Tibial artery (tissue), 4 donors: ENCODE results near the gene GPATCH2L.

Experiments
- DNase-seq, 2 donors: peaks; one replicate each; pipeline ENCODE4 v3.0.0-alpha.2; 2019
- H3K27ac ChIP-seq, 2 donors: fragments of 200-600 bp; sonication (generic) in 1 of 2; 1 replicate in 1 of 2; 2 replicates in 1 of 2; pipeline ENCODE4 v1.5.1; 2018 to 2019; ENCODE audit warnings: mild to moderate bottlenecking in 1 of 2
- H3K27me3 ChIP-seq, 2 donors: fragments of 200-600 bp; sonication (generic) in 1 of 2; one replicate each; pipeline versions ENCODE4 v1.5.1 to v1.6.0; 2016 to 2019
- H3K36me3 ChIP-seq, 3 donors: fragments of 200-600 bp; sonication (generic) in 2 of 3; one replicate each; pipeline ENCODE4 v1.5.1; 2016 to 2019; ENCODE audit warnings: mild to moderate bottlenecking in 2 of 3
- H3K4me1 ChIP-seq, 4 donors: fragments of 200-600 bp; sonication (generic) in 2 of 4; 1 replicate in 3 of 4; 2 replicates in 1 of 4; pipeline ENCODE4 v1.5.1; 2016 to 2019
- H3K4me3 ChIP-seq, 2 donors: fragments of 200-600 bp; sonication (generic) in 1 of 2; 1 replicate in 1 of 2; 2 replicates in 1 of 2; pipeline ENCODE4 v1.5.1; 2018 to 2019; ENCODE audit warnings: mild to moderate bottlenecking in 2 of 2
- H3K9me3 ChIP-seq, 3 donors: fragments of 200-600 bp; sonication (generic) in 1 of 3; one replicate each; pipeline ENCODE4 v1.5.1; 2016 to 2019
- CTCF ChIP-seq, 2 experiments: fragments of 200-600 bp in 1 of 2; fragments of 450-650 bp in 1 of 2; IDR thresholded peaks; one replicate each; pipeline ENCODE4 v1.5.1; 2017 to 2019; ENCODE audit warnings: antibody characterized with exemption in 2 of 2, mild to moderate bottlenecking in 1 of 2, moderate library complexity in 1 of 2
- intact Hi-C: fragments of 100-400 bp; cut with DNase I; formaldehyde crosslinking; loops from one replicate; pipeline ENCODE4 v1.15.0; 2023; ENCODE audit warnings: low total_unique reads

Gene GPATCH2L

DNA sequence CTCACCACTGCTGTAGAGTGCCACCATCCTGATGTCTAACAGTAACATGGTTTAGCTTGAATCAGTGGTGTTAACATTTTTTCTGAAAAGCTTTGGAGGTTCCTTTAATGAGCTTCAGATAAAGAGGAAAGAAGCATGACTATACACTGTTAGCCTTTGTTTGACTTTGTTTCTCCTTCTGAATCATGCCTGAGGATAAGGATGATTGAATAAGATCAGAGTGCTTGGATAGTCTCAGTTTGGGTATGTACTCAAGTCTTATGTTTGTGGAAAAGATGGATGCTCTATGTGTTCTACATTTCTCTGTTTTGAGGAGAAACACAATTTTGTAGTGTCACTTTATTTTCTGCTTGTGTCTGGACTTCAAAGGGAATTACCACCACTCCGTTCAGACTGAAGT lies 42.0 kb downstream of the GPATCH2L start:
- Histone ChIP-seq H3K4me1 (no peaks in the 10 kb centered on the region), H3K36me3 (peaks cover 53 to 76% (median 56%) of the 10 kb centered on the region in 3 donors), H3K27me3 (no peaks in the 10 kb centered on the region), H3K27ac (no peak overlapping the region), H3K4me3 (no peak overlapping the region), H3K9me3 (no peaks in the 10 kb centered on the region)
- intact Hi-C loops: no loop called here
- no peak for DNase-seq
- no peak for TF ChIP-seq CTCF (IDR thresholded peaks at IDR 0.05)

- H3K27me3 ChIP-seq: no peaks in the 10 kb centered on the region
- TF ChIP-seq CTCF (IDR thresholded peaks at IDR 0.05): no peak
- H3K4me3 ChIP-seq: no peak overlapping the region
- no peaks in the 10 kb centered on the region for H3K9me3 ChIP-seq
- H3K27ac ChIP-seq: no peak overlapping the region
- intact Hi-C loops: no loop called here
- no peak for DNase-seq
- no peaks in the 10 kb centered on the region for H3K4me1 ChIP-seq
- H3K36me3 ChIP-seq: peaks cover 53 to 83% (median 62%) of the 10 kb centered on the region in 3 donors
These were observed 42.6 kb downstream of the GPATCH2L start for GRCh38 chr14:76194327-76194726.

DNA sequence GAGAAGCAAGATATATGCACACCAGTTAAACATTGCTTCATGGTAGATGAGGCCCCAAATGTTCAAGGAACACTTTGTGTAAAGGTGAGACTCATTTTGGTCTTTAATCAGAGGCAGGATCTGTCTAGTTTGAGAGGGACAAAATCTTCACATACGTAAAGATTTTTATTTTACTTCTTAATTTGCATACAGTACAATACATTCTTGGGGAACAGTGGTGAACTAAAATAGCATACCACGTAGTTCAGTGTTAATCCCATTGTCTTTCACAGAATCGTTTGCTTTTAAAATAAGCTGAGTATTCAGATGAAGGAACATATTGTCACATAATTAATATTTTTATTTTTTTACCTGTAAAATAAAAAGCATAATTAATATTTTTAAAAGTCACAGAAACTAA lies 43.3 kb downstream of the GPATCH2L start:
- no peaks in the 10 kb centered on the region for H3K4me1 ChIP-seq
- H3K27me3 ChIP-seq: no peaks in the 10 kb centered on the region
- DNase-seq: no peak
- H3K36me3 ChIP-seq: peaks cover 59 to 90% (median 69%) of the 10 kb centered on the region in 3 donors
- no peaks in the 10 kb centered on the region for H3K9me3 ChIP-seq
- intact Hi-C loops: no loop called here
- TF ChIP-seq CTCF (IDR thresholded peaks at IDR 0.05): no peak
- no peak overlapping the region for H3K4me3 ChIP-seq
- H3K27ac ChIP-seq: no peak overlapping the region

DNA sequence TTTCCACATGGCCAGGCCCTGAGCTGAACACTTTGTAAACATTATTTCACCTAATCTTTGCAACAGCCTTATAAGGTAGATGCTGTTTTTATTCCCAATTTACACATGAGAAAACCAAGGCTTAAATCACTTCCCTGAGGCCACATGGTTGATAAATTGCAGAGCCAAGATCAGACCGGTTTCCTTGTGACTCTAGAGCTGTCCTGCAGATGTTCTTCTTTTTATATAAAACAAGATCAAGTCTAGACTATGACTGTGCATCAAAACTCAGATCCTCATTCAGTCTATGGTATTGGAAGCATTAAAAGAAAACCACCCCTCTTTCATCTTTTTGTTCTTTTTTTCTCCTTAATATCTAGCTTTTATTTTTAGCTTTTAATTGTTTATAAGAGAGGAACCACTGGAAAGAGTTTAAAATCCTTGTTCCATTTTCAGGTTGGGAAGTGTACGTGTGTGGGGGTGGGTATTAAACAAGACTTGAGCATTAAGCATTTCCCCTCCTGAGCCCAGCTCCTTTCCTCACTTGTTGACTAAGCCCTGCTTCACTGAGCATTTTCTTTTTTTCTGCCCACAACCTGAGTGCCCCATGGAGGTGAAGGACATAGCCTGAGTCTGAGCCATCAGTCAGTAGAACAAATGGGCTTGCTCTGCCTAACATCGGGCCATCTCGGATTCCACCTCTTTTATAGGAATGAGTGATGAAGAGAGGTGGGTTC lies 45.4 kb downstream of the GPATCH2L start:
- Histone ChIP-seq H3K27ac (no peak overlapping the region), H3K4me3 (no peak overlapping the region), H3K9me3 (no peaks in the 10 kb centered on the region), H3K4me1 (no peaks in the 10 kb centered on the region), H3K36me3 (peaks cover 74 to 92% (median 84%) of the 10 kb centered on the region in 3 donors), H3K27me3 (no peaks in the 10 kb centered on the region)
- no peak for TF ChIP-seq CTCF (IDR thresholded peaks at IDR 0.05)
- intact Hi-C loops: no loop called here
- DNase-seq: no peak

DNA sequence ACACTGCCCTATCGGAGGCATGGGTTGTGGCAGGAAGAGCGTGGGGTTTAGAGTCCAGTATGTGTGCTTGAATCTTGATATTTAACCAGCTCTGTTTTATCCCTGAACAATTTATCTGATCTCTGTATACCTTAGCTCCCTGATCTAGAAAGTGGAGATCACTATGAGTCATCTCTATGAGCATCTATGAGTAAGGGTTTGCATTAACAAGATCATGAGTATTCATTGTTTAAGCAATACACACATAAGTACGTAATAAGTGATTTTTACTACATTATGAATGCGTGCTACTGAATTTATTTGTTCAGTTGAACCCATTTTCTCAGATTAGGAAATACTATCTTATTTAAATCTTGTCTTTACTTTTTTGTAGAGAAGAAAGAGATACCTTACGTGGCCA lies 49.4 kb downstream of the GPATCH2L start:
- H3K36me3 ChIP-seq: peaks cover 58 to 80% (median 68%) of the 10 kb centered on the region in 3 donors
- intact Hi-C loops: no loop called here
- no peaks in the 10 kb centered on the region for H3K4me1 ChIP-seq
- TF ChIP-seq CTCF (IDR thresholded peaks at IDR 0.05): no peak
- no peaks in the 10 kb centered on the region for H3K27me3 ChIP-seq
- no peak overlapping the region for H3K27ac ChIP-seq
- no peak for DNase-seq
- H3K9me3 ChIP-seq: no peaks in the 10 kb centered on the region
- no peak overlapping the region for H3K4me3 ChIP-seq
